AG04450 (cell line): ENCODE measurements around the gene NEK7. TPM values are rescaled to one million over a fixed set of nuclear protein-coding genes. Genes with fewer than 3 reads are reported as not detected.

Source experiments
- CTCF ChIA-PET: fragments of 300-600, 350-600 bp; formaldehyde crosslinking; extraction: SDS; loops from one replicate; lab custom pipeline; 2022; ENCODE audit warnings: antibody characterized with exemption, inconsistent platforms; lab: Charles Lee
- POLR2A ChIA-PET: fragments of 350-600 bp; formaldehyde crosslinking; extraction: SDS; loops from one replicate; lab custom pipeline; 2021; ENCODE audit warnings: antibody characterized with exemption, inconsistent platforms; lab: Yijun Ruan, JAX
- DNase-seq: peaks from one replicate; pipeline ENCODE4 v3.0.0-alpha.2; 2011; ENCODE audit warnings: low read depth, low spot score
- H3K27ac ChIP-seq: one replicate; pipeline ENCODE4 v1.5.1; 2012; ENCODE audit warnings: low read depth, low read length, control low read depth
- H3K27me3 ChIP-seq: one replicate; pipeline ENCODE4 v1.6.0; 2012; ENCODE audit warnings: low read length; ENCODE audit not compliant: control insufficient read depth, insufficient read depth
- H3K4me3 ChIP-seq: 2 replicates; pipeline ENCODE4 v1.5.1; 2011; ENCODE audit warnings: mild to moderate bottlenecking, low read depth, low read length, control low read depth
- H3K9me3 ChIP-seq: 2 replicates; pipeline ENCODE4 v1.5.1; 2012; ENCODE audit warnings: low read length; ENCODE audit not compliant: control insufficient read depth, insufficient read depth
- CTCF ChIP-seq: IDR thresholded peaks from 2 replicates; pipeline ENCODE4 v1.5.1; 2011; ENCODE audit warnings: low read depth, low read length, control low read depth, inconsistent platforms
- polyA plus RNA-seq: library from polyadenylated mRNA; depleted of rRNA; stranded (reverse); fragments of >200 nt; gene quantifications from 2 replicates; pipeline ENCODE4 v1.2.3, GENCODE V29; 2011

The NEK7 gene
- polyA plus RNA-seq, 1 experiment, result 147 TPM

- DNase-seq, result no peak
Observed at GRCh38 chr1:198196630-198197029, 39.8 kb downstream of the NEK7 start.

GRCh38 chr1:198197285-198197684 lies 40.5 kb downstream of the NEK7 start:
- no peak overlapping the region for H3K4me3 ChIP-seq
- ChIA-PET POLR2A (no interaction called here), CTCF (no interaction called here)
- DNase-seq, result no peak
- H3K27me3 ChIP-seq, result no peaks in the 10 kb centered on the region
- H3K9me3 ChIP-seq, result no peaks in the 10 kb centered on the region
- no peak overlapping the region for H3K27ac ChIP-seq
- TF ChIP-seq CTCF, result no peak

More at GRCh38 chr1:198196630-198197029, 39.8 kb downstream of the NEK7 start:
- H3K9me3 ChIP-seq, result no peaks in the 10 kb centered on the region
- ChIA-PET POLR2A (no interaction called here), CTCF (no interaction called here)
- H3K27ac ChIP-seq, result no peak overlapping the region
- H3K27me3 ChIP-seq, result no peaks in the 10 kb centered on the region
- TF ChIP-seq CTCF, result no peak
- no peak overlapping the region for H3K4me3 ChIP-seq

- H3K27me3 ChIP-seq, result no peaks in the 10 kb centered on the region
- H3K27ac ChIP-seq, result no peak overlapping the region
- ChIA-PET CTCF (no interaction called here), POLR2A (interaction anchor here (0.6 kb wide), 1 partner anchor 14 kb away, joined by 10 read pairs; no protein-coding TSS in a partner anchor)
- H3K4me3 ChIP-seq, result no peak overlapping the region
- DNase-seq, result no peak
- H3K9me3 ChIP-seq, result no peaks in the 10 kb centered on the region; the same call in 1 of the 2 replicates
- TF ChIP-seq CTCF, result no peak
Observed at GRCh38 chr1:198199105-198199504, 42.3 kb downstream of the NEK7 start.

GRCh38 chr1:198201956-198202784 lies 45.4 kb downstream of the NEK7 start:
- TF ChIP-seq CTCF, result no peak
- POLR2A ChIA-PET, result no interaction called here
- Histone ChIP-seq H3K9me3 (peaks cover 3% of the 10 kb centered on the region), H3K27ac (no peak overlapping the region), H3K27me3 (no peaks in the 10 kb centered on the region), H3K4me3 (no peak overlapping the region)
- DNase-seq, result no peak
- CTCF ChIA-PET, result no interaction called here

GRCh38 chr1:198203434-198203833 lies 46.6 kb downstream of the NEK7 start:
- no peak overlapping the region for H3K27ac ChIP-seq
- no peak for TF ChIP-seq CTCF
- H3K9me3 ChIP-seq, result peaks cover 3% of the 10 kb centered on the region
- no peak overlapping the region for H3K4me3 ChIP-seq
- no peak for DNase-seq
- no peaks in the 10 kb centered on the region for H3K27me3 ChIP-seq
- CTCF ChIA-PET, result no interaction called here
- POLR2A ChIA-PET, result no interaction called here
